RWPE1 (cell line): ENCODE measurements around the gene MYO18B.

Source experiments
- CTCF ChIA-PET: fragments of 350-600 bp; sonication (Branson Sonifier 250); formaldehyde crosslinking; extraction: SDS; loops from one replicate; lab custom pipeline; 2021; lab: Yijun Ruan, JAX
- POLR2A ChIA-PET: fragments of 400-600 bp; formaldehyde crosslinking; extraction: SDS; loops from one replicate; lab custom pipeline; 2020; ENCODE audit warnings: antibody characterized with exemption; ENCODE audit not compliant: low non-redundant PET; lab: Yijun Ruan, JAX
- DNase-seq: peaks from one replicate; pipeline ENCODE4 v3.0.0; 2012; ENCODE audit warnings: low spot score
- H3K27ac ChIP-seq: fragments of 450-650 bp; 2 replicates; pipeline ENCODE4 v1.5.1; 2017
- TF ChIP-seq, protein P1 (sequence below): fragments of 450-650 bp; conservative IDR thresholded peaks from 2 replicates; pipeline ENCODE4 v1.5.1; 2017; ENCODE audit warnings: low read depth, mild to moderate bottlenecking

The MYO18B gene

DNA sequence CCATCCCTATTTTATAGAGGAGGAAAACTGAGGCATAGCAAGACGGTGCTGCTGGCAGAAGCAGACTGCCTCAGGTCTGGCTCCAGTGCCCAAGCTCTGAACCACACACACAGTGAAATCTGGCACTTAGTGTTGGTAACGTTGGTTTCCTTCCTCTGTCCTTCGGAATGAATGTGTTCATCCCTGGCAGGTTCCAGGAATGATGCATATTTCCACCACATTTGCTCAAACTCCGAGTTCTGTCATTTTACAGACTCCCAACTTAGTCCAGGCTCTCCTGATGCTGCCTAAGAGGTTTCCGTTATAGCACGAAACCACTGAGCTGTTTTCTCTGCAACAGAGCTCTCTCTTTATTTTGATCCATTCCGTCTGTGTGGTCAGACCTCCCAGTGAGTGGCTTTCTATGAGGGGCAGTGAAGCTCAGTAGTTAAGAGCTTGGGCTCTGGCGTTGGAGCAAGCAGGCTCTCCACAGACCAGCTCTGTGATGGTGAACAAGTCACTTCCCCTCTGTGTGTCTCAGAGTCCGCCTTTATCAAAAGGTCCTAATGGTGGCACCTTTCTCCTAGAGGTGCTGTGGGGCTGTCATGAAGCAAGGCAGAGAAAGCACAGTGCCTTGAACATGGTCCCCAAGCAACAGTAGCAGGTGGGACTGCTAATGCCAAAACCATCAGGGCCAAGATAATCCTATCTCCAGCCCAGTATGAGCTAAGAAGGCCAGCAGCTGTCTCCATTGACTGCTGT lies 200.3 kb downstream of the MYO18B start:
- no peak for DNase-seq
- POLR2A ChIA-PET: no interaction called here
- H3K27ac ChIP-seq: no peak overlapping the region
- TF ChIP-seq, protein P1, sequence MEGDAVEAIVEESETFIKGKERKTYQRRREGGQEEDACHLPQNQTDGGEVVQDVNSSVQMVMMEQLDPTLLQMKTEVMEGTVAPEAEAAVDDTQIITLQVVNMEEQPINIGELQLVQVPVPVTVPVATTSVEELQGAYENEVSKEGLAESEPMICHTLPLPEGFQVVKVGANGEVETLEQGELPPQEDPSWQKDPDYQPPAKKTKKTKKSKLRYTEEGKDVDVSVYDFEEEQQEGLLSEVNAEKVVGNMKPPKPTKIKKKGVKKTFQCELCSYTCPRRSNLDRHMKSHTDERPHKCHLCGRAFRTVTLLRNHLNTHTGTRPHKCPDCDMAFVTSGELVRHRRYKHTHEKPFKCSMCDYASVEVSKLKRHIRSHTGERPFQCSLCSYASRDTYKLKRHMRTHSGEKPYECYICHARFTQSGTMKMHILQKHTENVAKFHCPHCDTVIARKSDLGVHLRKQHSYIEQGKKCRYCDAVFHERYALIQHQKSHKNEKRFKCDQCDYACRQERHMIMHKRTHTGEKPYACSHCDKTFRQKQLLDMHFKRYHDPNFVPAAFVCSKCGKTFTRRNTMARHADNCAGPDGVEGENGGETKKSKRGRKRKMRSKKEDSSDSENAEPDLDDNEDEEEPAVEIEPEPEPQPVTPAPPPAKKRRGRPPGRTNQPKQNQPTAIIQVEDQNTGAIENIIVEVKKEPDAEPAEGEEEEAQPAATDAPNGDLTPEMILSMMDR: no peak
- CTCF ChIA-PET: no interaction called here

DNA sequence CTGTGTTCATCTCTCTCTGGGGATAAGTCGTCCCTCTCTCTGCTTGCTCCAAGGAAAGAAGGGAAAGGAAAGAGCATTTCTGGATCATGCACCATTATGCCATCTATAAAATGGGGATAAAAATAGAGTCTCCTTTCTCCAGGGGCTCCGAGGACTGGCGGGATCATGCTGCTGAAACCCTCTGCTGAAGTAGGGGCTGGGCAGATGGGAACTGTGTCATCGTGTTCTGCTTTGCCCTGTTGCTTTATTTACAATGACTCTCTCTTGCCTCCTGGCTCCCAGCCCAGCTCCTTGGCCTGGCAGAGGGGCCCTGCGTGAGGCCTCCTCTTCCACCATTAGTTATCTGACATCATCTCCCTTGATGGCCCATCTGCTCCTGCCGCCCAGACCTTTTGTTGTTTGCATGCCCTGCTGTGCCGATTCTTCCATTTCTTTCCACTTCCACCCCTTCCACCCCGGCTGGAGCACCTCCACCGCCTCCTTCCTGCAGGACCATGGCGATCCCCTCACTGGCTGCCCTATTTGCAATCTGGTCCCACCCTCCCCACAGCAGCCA lies 200.9 kb downstream of the MYO18B start:
- no peak overlapping the region for H3K27ac ChIP-seq
- ChIA-PET POLR2A (no interaction called here), CTCF (no interaction called here)
- no peak for DNase-seq
- TF ChIP-seq, protein P1: no peak

DNA sequence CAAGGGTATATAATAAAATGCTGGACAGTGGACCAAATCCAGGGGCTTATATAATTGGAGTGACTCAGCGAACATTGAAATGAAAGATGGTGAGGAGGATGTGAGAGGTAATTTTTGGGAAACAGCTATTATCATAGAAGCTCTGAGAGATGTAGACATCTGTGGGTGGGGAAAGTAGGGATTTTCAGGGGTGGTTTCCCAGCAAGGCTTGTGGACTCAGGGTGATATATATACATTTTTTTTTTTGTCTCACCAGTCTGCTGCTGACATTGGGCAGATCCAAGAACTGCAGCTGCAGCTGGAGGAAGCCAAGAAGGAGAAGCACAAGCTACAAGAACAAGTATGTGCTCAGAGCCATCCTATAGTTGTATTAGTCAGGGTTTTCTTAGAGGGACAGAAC lies 208.1 kb downstream of the MYO18B start:
- TF ChIP-seq, protein P1: no peak
- ChIA-PET CTCF (no interaction called here), POLR2A (no interaction called here)
- no peak overlapping the region for H3K27ac ChIP-seq
- no peak for DNase-seq

DNA sequence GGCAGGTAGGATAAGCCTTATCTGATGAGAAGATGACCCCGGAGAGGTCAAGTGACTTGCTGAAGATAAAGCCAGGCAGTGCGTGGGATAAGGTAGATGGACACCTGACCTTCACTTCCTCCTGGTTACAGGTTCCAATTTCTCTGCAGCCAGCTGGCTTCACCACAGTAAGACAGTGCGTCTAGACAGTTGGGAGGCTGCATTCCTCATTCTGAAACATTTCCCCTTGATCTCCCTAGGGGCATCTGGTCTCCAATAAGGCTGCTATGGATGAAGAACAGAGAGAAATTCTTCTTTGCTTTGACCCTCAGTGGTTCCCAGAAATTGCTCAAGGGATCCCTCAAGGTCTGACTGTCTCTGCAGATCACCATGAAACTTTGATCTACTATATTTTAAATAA lies 211.3 kb downstream of the MYO18B start:
- ChIA-PET POLR2A (no interaction called here), CTCF (no interaction called here)
- H3K27ac ChIP-seq: no peak overlapping the region
- TF ChIP-seq, protein P1: no peak
- no peak for DNase-seq

DNA sequence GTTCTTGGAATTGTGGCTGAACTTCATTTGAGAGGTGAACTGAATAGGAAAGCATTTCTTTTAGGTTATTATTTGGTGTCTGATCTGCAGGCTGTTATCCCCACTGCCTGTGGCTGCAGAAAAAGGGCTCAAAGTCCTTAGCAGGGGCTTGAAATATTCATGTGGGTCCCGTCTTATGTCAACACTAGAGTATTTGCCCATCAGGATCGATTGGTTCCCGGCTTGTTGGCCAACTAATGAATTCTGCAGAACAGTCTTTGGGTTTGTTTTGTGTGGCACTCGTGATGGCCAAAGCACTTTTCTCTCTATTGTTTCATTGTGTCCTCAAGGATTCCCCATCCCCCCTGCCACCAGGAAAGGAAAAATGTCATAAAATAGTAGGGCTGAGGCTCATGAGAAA lies 211.9 kb downstream of the MYO18B start:
- DNase-seq: no peak
- H3K27ac ChIP-seq: no peak overlapping the region
- TF ChIP-seq, protein P1: no peak
- ChIA-PET CTCF (no interaction called here), POLR2A (no interaction called here)

DNA sequence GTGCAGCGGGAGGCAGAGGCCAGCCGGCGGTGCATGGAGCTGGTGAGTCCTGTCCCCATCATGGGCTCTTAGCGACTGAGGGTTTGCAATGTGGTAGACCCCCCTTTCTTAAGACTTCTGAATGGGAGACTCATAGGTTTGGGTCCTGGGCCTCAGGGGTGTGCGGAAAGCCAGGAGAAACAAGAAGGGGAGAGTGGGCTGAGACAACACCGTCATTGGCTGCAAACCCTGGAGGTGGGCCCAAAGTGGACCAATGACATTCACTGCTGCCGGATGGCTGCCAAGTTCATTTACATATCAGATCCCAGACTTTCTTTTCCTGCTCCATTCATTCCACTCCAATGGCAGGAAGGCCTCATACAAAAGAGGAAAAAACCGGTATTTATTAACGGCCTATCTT lies 213.3 kb downstream of the MYO18B start:
- DNase-seq: no peak
- CTCF ChIA-PET: no interaction called here
- TF ChIP-seq, protein P1: no peak
- POLR2A ChIA-PET: no interaction called here
- H3K27ac ChIP-seq: no peak overlapping the region
